NCI-H1930 (cell line): ENCODE measurements around the gene BPTF.
A peak's percentile ranks its signal among the peaks of the same experiment; 100 is the strongest.
"Not testable (repeated sequence)": the region's sequence is repeated elsewhere in the genome, so short reads cannot be mapped to it uniquely, and the experiment has no call there.

Experiments
- DNase-seq, 2 experiments: peaks; one replicate each; lab custom pipeline; 2025; lab: John Stamatoyannopoulos, UW

Gene BPTF

GRCh38 chr17:67974598-67975066, 149.3 kb downstream of the BPTF start:
- DNase-seq: no peak

- DNase-seq: not testable (repeated sequence)
These were observed 151.0 kb downstream of the BPTF start for GRCh38 chr17:67976306-67976705.

- DNase-seq: peak in 1 of 2 experiments; percentile 35
These were observed 155.2 kb downstream of the BPTF start for GRCh38 chr17:67980456-67980855.

GRCh38 chr17:67980883-67981282, 155.6 kb downstream of the BPTF start:
- DNase-seq: not testable (repeated sequence)

- DNase-seq: no peak
These were observed 156.8 kb downstream of the BPTF start for GRCh38 chr17:67982034-67982640.

GRCh38 chr17:67982686-67983382, 157.5 kb downstream of the BPTF start:
- DNase-seq: peak in 1 of 2 experiments; percentile 71

GRCh38 chr17:67983383-67983688, 158.0 kb downstream of the BPTF start:
- DNase-seq: no peak

- peak in 1 of 2 experiments; percentile 57 for DNase-seq
These were observed 165.6 kb downstream of the BPTF start for GRCh38 chr17:67990909-67991308.

GRCh38 chr17:67992548-67993152, 167.3 kb downstream of the BPTF start:
- no peak for DNase-seq

GRCh38 chr17:67993153-67993997, 168.1 kb downstream of the BPTF start:
- peak; percentile 77 to 95 for DNase-seq

- DNase-seq: peak in 1 of 2 experiments; percentile 49
These were observed 168.7 kb downstream of the BPTF start for GRCh38 chr17:67993998-67994361.

GRCh38 chr17:67994817-67995569, 169.7 kb downstream of the BPTF start:
- DNase-seq: no peak

- no peak for DNase-seq
These were observed 170.4 kb downstream of the BPTF start for GRCh38 chr17:67995570-67996263.

- DNase-seq: not testable (repeated sequence)
These were observed 171.2 kb downstream of the BPTF start, which contains the start of gene C17orf58 for GRCh38 chr17:67996301-67997171. Gene C17orf58, minus strand, starts transcription at chr17:67996469. Its CDS starts 271 bp downstream, at chr17:67996198.

GRCh38 chr17:67998466-67998865, 173.2 kb downstream of the BPTF start:
- no peak for DNase-seq

GRCh38 chr17:67999291-67999911, 174.1 kb downstream of the BPTF start:
- no peak for DNase-seq

- DNase-seq: no peak
These were observed 178.9 kb downstream of the BPTF start for GRCh38 chr17:68004201-68004600.

- no peak for DNase-seq
These were observed 181.5 kb downstream of the BPTF start for GRCh38 chr17:68006797-68007196.

- no peak for DNase-seq
These were observed 185.9 kb downstream of the BPTF start for GRCh38 chr17:68011199-68011665.
